ENCODE results near the gene CIDEC. TPM values are rescaled to one million over a fixed set of nuclear protein-coding genes. Genes with fewer than 3 reads are reported as not detected.

The CIDEC gene
- total RNA-seq, 1 experiment from 2014 or later = not detected

GRCh38 chr3:9917820-9918219 lies 37.8 kb upstream of the CIDEC start:
- Mint-ChIP-seq H3K4me1 (ENCODE audit: insufficient read depth, unreplicated experiment) (peaks cover 12% of the 10 kb centered on the region), H3K4me3 (ENCODE audit: unreplicated experiment) (peak overlapping the region; percentile 76), H3K27ac (ENCODE audit: low read depth, unreplicated experiment) (peak overlapping the region; percentile 90), H3K36me3 (ENCODE audit: insufficient read depth, unreplicated experiment) (peaks cover 10% of the 10 kb centered on the region), H3K9me3 (ENCODE audit: unreplicated experiment) (no peaks in the 10 kb centered on the region), H3K27me3 (ENCODE audit: insufficient read depth, unreplicated experiment) (no peaks in the 10 kb centered on the region)
- BruUV-seq (replicated peaks) = no TSS peak
- intact Hi-C loops (cut with micrococcal nuclease) = loop anchor here (1.0 kb wide), 1 partner anchor 70 kb away; no protein-coding TSS in a partner anchor
- DNase-seq (ENCODE audit: unreplicated experiment) = no peak
- CTCF ChIA-PET = interaction anchor here (0.6 to 1.6 kb wide), 5 partner anchors 13 to 236 kb away, joined by 3 to 7 read pairs (median 3); partner anchors contain the start of gene IL17RE
- TF ChIP-seq, protein P1, sequence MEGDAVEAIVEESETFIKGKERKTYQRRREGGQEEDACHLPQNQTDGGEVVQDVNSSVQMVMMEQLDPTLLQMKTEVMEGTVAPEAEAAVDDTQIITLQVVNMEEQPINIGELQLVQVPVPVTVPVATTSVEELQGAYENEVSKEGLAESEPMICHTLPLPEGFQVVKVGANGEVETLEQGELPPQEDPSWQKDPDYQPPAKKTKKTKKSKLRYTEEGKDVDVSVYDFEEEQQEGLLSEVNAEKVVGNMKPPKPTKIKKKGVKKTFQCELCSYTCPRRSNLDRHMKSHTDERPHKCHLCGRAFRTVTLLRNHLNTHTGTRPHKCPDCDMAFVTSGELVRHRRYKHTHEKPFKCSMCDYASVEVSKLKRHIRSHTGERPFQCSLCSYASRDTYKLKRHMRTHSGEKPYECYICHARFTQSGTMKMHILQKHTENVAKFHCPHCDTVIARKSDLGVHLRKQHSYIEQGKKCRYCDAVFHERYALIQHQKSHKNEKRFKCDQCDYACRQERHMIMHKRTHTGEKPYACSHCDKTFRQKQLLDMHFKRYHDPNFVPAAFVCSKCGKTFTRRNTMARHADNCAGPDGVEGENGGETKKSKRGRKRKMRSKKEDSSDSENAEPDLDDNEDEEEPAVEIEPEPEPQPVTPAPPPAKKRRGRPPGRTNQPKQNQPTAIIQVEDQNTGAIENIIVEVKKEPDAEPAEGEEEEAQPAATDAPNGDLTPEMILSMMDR (IDR thresholded peaks at IDR 0.05; ENCODE audit: unreplicated experiment) = no peak
- POLR2A ChIA-PET = interaction anchor here (1.1 to 8.4 kb wide), 6 partner anchors 10 to 68 kb away, joined by 3 to 98 read pairs (median 24); partner anchors contain the start of genes CRELD1 and IL17RE

- BruUV-seq (replicated peaks) = TSS peak; percentile 57
- POLR2A ChIA-PET = interaction anchor here (0.7 to 8.4 kb wide), 18 partner anchors 9 to 124 kb away, joined by 3 to 98 read pairs (median 5); partner anchors contain the start of genes ARPC4, CRELD1, IL17RE and PRRT3
- peak within 1 kb of the TSS; percentile 76 for H3K4me3 Mint-ChIP-seq (ENCODE audit: unreplicated experiment)
- H3K4me1 Mint-ChIP-seq (ENCODE audit: insufficient read depth, unreplicated experiment) = peaks cover 20% of the 10 kb centered on the region
- H3K36me3 Mint-ChIP-seq (ENCODE audit: insufficient read depth, unreplicated experiment) = peaks cover 10% of the 10 kb centered on the region
- peak; percentile 97 for DNase-seq (ENCODE audit: unreplicated experiment)
- TF ChIP-seq, protein P1 (IDR thresholded peaks at IDR 0.05; ENCODE audit: unreplicated experiment) = no peak
- no peaks in the 10 kb centered on the region for H3K9me3 Mint-ChIP-seq (ENCODE audit: unreplicated experiment)
- CTCF ChIA-PET = interaction anchor here (0.6 to 1.6 kb wide), 8 partner anchors 14 to 236 kb away, joined by 3 to 7 read pairs (median 4); partner anchors contain the start of genes CRELD1 and IL17RE
- intact Hi-C loops (cut with micrococcal nuclease) = loop anchor here (1.0 kb wide), 1 partner anchor 69 kb away; no protein-coding TSS in a partner anchor
- H3K27me3 Mint-ChIP-seq (ENCODE audit: insufficient read depth, unreplicated experiment) = no peaks in the 10 kb centered on the region
- H3K27ac Mint-ChIP-seq (ENCODE audit: low read depth, unreplicated experiment) = peak within 1 kb of the TSS; percentile 90
These were observed 37.0 kb upstream of the CIDEC start, which contains the start of gene IL17RC for GRCh38 chr3:9916734-9917680. Gene IL17RC (plus strand): TSS chr3:9917098. CDS start chr3:9917316, 218 bp downstream.

DNA sequence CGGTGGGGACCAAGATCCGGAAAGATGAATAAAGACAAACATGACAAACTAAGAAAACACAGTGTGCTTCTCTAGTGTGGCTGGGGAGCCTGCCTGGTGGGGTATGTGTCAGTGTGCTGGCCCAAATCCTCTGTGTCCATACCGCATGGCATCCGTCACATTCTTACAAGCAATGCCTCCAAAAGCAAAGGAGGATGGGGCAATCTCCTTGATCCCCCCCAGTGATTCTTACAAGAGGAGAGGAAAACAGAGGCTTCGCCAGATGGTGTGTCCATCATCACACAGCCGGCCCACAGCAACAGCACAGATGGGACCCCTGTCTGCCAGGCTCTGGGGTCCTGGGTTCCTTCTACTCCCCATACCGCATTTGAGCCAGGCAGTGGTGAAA lies 36.3 kb upstream of the CIDEC start:
- TSS peak; percentile 34 for BruUV-seq (replicated peaks)
- H3K9me3 Mint-ChIP-seq (ENCODE audit: unreplicated experiment) = no peaks in the 10 kb centered on the region
- H3K36me3 Mint-ChIP-seq (ENCODE audit: insufficient read depth, unreplicated experiment) = peaks cover 4% of the 10 kb centered on the region
- ChIA-PET POLR2A (interaction anchor here (0.7 to 8.4 kb wide), 17 partner anchors 8 to 123 kb away, joined by 3 to 98 read pairs (median 5); partner anchors contain the start of genes ARPC4, CRELD1, IL17RE and PRRT3), CTCF (interaction anchor here (1.0 to 1.6 kb wide), 4 partner anchors 15 to 65 kb away, joined by 3 to 7 read pairs (median 5); partner anchors contain the start of gene CRELD1)
- H3K27ac Mint-ChIP-seq (ENCODE audit: low read depth, unreplicated experiment) = peak overlapping the region; percentile 90
- TF ChIP-seq, protein P1 (IDR thresholded peaks at IDR 0.05; ENCODE audit: unreplicated experiment) = no peak
- peaks cover 21% of the 10 kb centered on the region for H3K4me1 Mint-ChIP-seq (ENCODE audit: insufficient read depth, unreplicated experiment)
- DNase-seq (ENCODE audit: unreplicated experiment) = no peak
- H3K27me3 Mint-ChIP-seq (ENCODE audit: insufficient read depth, unreplicated experiment) = no peaks in the 10 kb centered on the region
- peak overlapping the region; percentile 76 for H3K4me3 Mint-ChIP-seq (ENCODE audit: unreplicated experiment)
- intact Hi-C loops (cut with micrococcal nuclease) = no loop called here
